ENCODE data around the gene RANBP10. TPM values are rescaled to one million over a fixed set of nuclear protein-coding genes. Genes with fewer than 3 reads are reported as not detected.

The RANBP10 gene
- total and polyA plus RNA-seq, 4 donors = 9.8 to 15.5 (median 13.8) TPM

DNA sequence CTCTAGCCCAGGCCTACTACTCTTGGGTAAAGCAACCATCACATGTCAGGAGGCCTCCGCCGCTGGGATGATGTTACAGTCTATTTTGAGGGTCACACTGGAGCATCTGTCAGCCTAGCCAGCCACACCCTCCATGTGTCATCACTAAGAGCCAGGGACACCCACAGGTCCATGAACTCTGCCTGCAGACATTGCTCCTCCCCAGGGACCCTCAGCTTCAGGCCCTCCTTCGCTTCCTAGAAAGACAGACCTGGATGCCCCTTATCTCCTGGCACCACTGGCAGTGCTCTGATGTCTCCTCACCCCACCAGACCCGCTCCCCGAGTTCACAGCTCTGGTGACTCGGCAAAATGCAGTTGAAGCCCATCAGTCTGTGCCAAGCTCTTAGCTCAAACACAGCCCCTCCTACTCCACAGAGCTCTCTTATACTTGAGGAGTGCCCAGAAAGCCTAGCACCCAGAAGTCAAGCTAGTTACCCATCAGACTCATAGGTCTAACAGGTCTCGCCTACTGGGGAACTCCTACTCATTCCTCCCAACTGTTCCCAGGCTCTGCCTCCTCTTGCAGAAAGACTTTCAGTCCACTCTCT, 5.9 kb downstream of the RANBP10 start:
- no peak for TF ChIP-seq NR2F2 (IDR thresholded peaks at IDR 0.05)
- TF ChIP-seq CTCF (IDR thresholded peaks at IDR 0.05; ENCODE audit: low read depth, low read length, missing input control) = no peak
- no peak for TF ChIP-seq GABPA (IDR thresholded peaks at IDR 0.05 in 1 of 2, conservative IDR thresholded peaks at IDR 0.05 in 1 of 2)
- no peak for TF ChIP-seq YY1 (IDR thresholded peaks at IDR 0.05)
- TF ChIP-seq, protein P1, sequence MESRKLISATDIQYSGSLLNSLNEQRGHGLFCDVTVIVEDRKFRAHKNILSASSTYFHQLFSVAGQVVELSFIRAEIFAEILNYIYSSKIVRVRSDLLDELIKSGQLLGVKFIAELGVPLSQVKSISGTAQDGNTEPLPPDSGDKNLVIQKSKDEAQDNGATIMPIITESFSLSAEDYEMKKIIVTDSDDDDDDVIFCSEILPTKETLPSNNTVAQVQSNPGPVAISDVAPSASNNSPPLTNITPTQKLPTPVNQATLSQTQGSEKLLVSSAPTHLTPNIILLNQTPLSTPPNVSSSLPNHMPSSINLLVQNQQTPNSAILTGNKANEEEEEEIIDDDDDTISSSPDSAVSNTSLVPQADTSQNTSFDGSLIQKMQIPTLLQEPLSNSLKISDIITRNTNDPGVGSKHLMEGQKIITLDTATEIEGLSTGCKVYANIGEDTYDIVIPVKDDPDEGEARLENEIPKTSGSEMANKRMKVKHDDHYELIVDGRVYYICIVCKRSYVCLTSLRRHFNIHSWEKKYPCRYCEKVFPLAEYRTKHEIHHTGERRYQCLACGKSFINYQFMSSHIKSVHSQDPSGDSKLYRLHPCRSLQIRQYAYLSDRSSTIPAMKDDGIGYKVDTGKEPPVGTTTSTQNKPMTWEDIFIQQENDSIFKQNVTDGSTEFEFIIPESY (IDR thresholded peaks at IDR 0.05) = no peak
- TF ChIP-seq FOXA2 (IDR thresholded peaks at IDR 0.05) = no peak
- no peak for TF ChIP-seq RAD21 (IDR thresholded peaks at IDR 0.05)
- TF ChIP-seq, protein P2, sequence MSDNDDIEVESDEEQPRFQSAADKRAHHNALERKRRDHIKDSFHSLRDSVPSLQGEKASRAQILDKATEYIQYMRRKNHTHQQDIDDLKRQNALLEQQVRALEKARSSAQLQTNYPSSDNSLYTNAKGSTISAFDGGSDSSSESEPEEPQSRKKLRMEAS (IDR thresholded peaks at IDR 0.05) = no peak
- no peak for TF ChIP-seq HNF4G (IDR thresholded peaks at IDR 0.05)
- no peak for TF ChIP-seq HNF4A (conservative IDR thresholded peaks at IDR 0.05)
- no peak for TF ChIP-seq JUND (IDR thresholded peaks at IDR 0.05)
- no peak for TF ChIP-seq RXRA (IDR thresholded peaks at IDR 0.05)
- no peak for TF ChIP-seq REST (IDR thresholded peaks at IDR 0.05)
- no peak for TF ChIP-seq TAF1 (conservative IDR thresholded peaks at IDR 0.05)
- TF ChIP-seq SP1 (IDR thresholded peaks at IDR 0.05) = no peak
- no peak for TF ChIP-seq ATF3 (IDR thresholded peaks at IDR 0.05)
- no peak for TF ChIP-seq FOXA1 (IDR thresholded peaks at IDR 0.05)
- TF ChIP-seq EGR1 (IDR thresholded peaks at IDR 0.05; ENCODE audit: low read depth in 2 of 2) = no peak
- H3K4me1 ChIP-seq (ENCODE audit: control insufficient read depth in 4 of 4, insufficient read depth in 4 of 4, low read length in 3 of 4) = peaks cover 7 to 37% (median 26%) of the 10 kb centered on the region in 4 donors
- H3K27me3 ChIP-seq (ENCODE audit: control insufficient read depth in 4 of 4, insufficient read depth in 4 of 4, low read length in 3 of 4) = no peaks in the 10 kb centered on the region
- H3K4me3 ChIP-seq (ENCODE audit: low read depth in 1 of 3, low read length in 3 of 3) = no peak overlapping the region
- H3K9me3 ChIP-seq (ENCODE audit: control insufficient read depth in 4 of 4, low read length in 3 of 4) = no peaks in the 10 kb centered on the region
- peaks cover 1 to 34% (median 23%) of the 10 kb centered on the region in 4 donors for H3K36me3 ChIP-seq (ENCODE audit: control insufficient read depth in 4 of 4, insufficient read depth in 3 of 4, low read depth in 1 of 4, low read length in 3 of 4)
- WGBS = 91% methylated on average over 7 of the region's 7 CpGs
- DNase-seq (ENCODE audit: low spot score) = peak; percentile 44
- H3K9ac ChIP-seq (ENCODE audit: low read depth in 1 of 2, low read length in 2 of 2) = no peak overlapping the region
- H3K27ac ChIP-seq (ENCODE audit: low read depth in 1 of 2, low read length in 2 of 2) = no peak overlapping the region

All from liver (tissue), 9 donors.